Stimulated activated CD4-positive, alpha-beta T cell treated with anti-CD3 and anti-CD28 coated beads, Interleukin-12 subunit alpha, Interleukin-12 subunit beta, amount 100 ng/mL, for 48 hours (primary cell): ENCODE results near the gene IRF2BP1.

ENCODE experiments used
- DNase-seq, 3 donors: peaks; one replicate each; pipeline ENCODE4 v3.0.0-alpha.2; 2020; ENCODE audit warnings: low read depth in 2 of 3, low spot score in 1 of 3

Gene IRF2BP1

GRCh38 chr19:45885556-45886426, at the start of gene IRF2BP1:
Gene IRF2BP1, minus strand, starts transcription at chr19:45886141. Its CDS starts 367 bp downstream, at chr19:45885774.
- peak; percentile 76 to 83 (median 78) for DNase-seq

- no peak for DNase-seq
These were observed 49.3 kb upstream of the IRF2BP1 start for GRCh38 chr19:45935267-45935666.

GRCh38 chr19:45934551-45935230, 48.8 kb upstream of the IRF2BP1 start:
- DNase-seq, result no peak

GRCh38 chr19:45933759-45934158, 47.8 kb upstream of the IRF2BP1 start:
- no peak for DNase-seq

GRCh38 chr19:45931055-45931454, 45.1 kb upstream of the IRF2BP1 start:
- no peak for DNase-seq

- no peak for DNase-seq
These were observed 43.3 kb upstream of the IRF2BP1 start for GRCh38 chr19:45929247-45929646.

- DNase-seq, result peak; percentile 82 to 83 (median 82)
These were observed 41.8 kb upstream of the IRF2BP1 start for GRCh38 chr19:45927565-45928261.

GRCh38 chr19:45924891-45925447, 39.0 kb upstream of the IRF2BP1 start:
- no peak for DNase-seq

- DNase-seq, result no peak
These were observed 36.3 kb upstream of the IRF2BP1 start for GRCh38 chr19:45922281-45922680.

GRCh38 chr19:45920458-45920857, 34.5 kb upstream of the IRF2BP1 start:
- DNase-seq, result no peak

- DNase-seq, result no peak
These were observed 33.7 kb upstream of the IRF2BP1 start for GRCh38 chr19:45919678-45920077.

GRCh38 chr19:45918721-45919120, 32.8 kb upstream of the IRF2BP1 start:
- no peak for DNase-seq

GRCh38 chr19:45917421-45918091, 31.6 kb upstream of the IRF2BP1 start:
- no peak for DNase-seq

- no peak for DNase-seq
These were observed 28.2 kb upstream of the IRF2BP1 start, which contains the start of gene NANOS2 for GRCh38 chr19:45913874-45914830. Gene NANOS2, minus strand, starts transcription at chr19:45914778. Its CDS starts 85 bp downstream, at chr19:45914693.

- no peak for DNase-seq
These were observed 25.4 kb upstream of the IRF2BP1 start for GRCh38 chr19:45911291-45911690.

GRCh38 chr19:45908956-45909355, 23.0 kb upstream of the IRF2BP1 start:
- DNase-seq, result no peak

GRCh38 chr19:45906221-45906620, 20.3 kb upstream of the IRF2BP1 start:
- no peak for DNase-seq

GRCh38 chr19:45905011-45905410, 19.1 kb upstream of the IRF2BP1 start:
- no peak for DNase-seq
